Esophagus squamous epithelium (tissue), 5 donors: ENCODE data around the gene NLRP12. TPM values are rescaled to one million over a fixed set of nuclear protein-coding genes. Genes with fewer than 3 reads are reported as not detected.
"Not testable (repeated sequence)": the region's sequence is repeated elsewhere in the genome, so short reads cannot be mapped to it uniquely, and the experiment has no call there.

ENCODE experiments used
- DNase-seq: peaks from one replicate; lab custom pipeline; 2025; lab: John Stamatoyannopoulos, UW
- H3K27ac ChIP-seq, 4 donors: fragments of 200-600 bp; sonication (generic); one replicate each; pipeline ENCODE4 v1.5.1; 2016 to 2019; ENCODE audit warnings: mild to moderate bottlenecking in 1 of 4
- H3K27me3 ChIP-seq, 4 donors: fragments of 200-600 bp; sonication (generic); 1 replicate in 3 of 4; 2 replicates in 1 of 4; pipeline versions ENCODE4 v1.5.1 to v1.6.0; 2017 to 2021; ENCODE audit warnings: antibody characterized with exemption in 1 of 4
- H3K36me3 ChIP-seq, 3 donors: fragments of 200-600 bp; sonication (generic); one replicate each; pipeline ENCODE4 v1.5.1; 2016 to 2019
- H3K4me1 ChIP-seq, 3 donors: fragments of 200-600 bp; sonication (generic); one replicate each; pipeline ENCODE4 v1.5.1; 2017 to 2019
- H3K4me3 ChIP-seq, 4 donors: fragments of 200-600 bp; sonication (generic); 1 replicate in 3 of 4; 2 replicates in 1 of 4; pipeline ENCODE4 v1.5.1; 2016 to 2019; ENCODE audit warnings: mild to moderate bottlenecking in 2 of 4, moderate library complexity in 1 of 4
- H3K9me3 ChIP-seq, 3 donors: fragments of 200-600 bp; sonication (generic); one replicate each; pipeline ENCODE4 v1.5.1; 2016 to 2019
- CTCF ChIP-seq, 6 experiments: fragments of 450-650 bp in 4 of 6; fragments of 200-600 bp in 2 of 6; sonication (generic) in 2 of 6; IDR thresholded peaks; one replicate each; pipeline ENCODE4 v1.5.1; 2016 to 2019; ENCODE audit warnings: antibody characterized with exemption in 6 of 6, mild to moderate bottlenecking in 4 of 6, moderate library complexity in 4 of 6
- POLR2A ChIP-seq, 4 donors: fragments of 450-650 bp; IDR thresholded peaks; one replicate each; pipeline ENCODE4 v1.6.1; 2017; ENCODE audit warnings: antibody characterized with exemption in 4 of 4, mild to moderate bottlenecking in 4 of 4, moderate library complexity in 3 of 4
- WGBS, 2 donors: methylation state at CpG; one replicate each; pipeline ENCODE4 v1.1.5; 2018; 5-methylcytosine and 5-hydroxymethylcytosine counted together
- intact Hi-C: fragments of 100-400 bp; cut with DNase I; formaldehyde crosslinking; loops from one replicate; pipeline ENCODE4 v1.15.0; 2022
- total RNA-seq, 4 donors: library from RNA; depleted of rRNA; stranded (reverse); fragments of >200 nt; gene quantifications; one replicate each; pipeline ENCODE4 v1.1.0, GENCODE V29; 2016
- donor health status: DM: yes; HTN: yes; CAD: no.

Gene NLRP12
- total RNA-seq, 4 donors from 2014 or later = 0.19 to 0.59 TPM; not detected in 2

GRCh38 chr19:53780506-53780905 lies 43.6 kb downstream of the NLRP12 start:
- H3K4me3 ChIP-seq = no peak overlapping the region
- H3K4me1 ChIP-seq = no peaks in the 10 kb centered on the region
- 47 to 63% methylated on average over 1 of the region's 1 CpG for WGBS, 2 donors
- intact Hi-C loops = no loop called here
- DNase-seq = no peak
- no peaks in the 10 kb centered on the region for H3K27me3 ChIP-seq
- TF ChIP-seq CTCF (IDR thresholded peaks at IDR 0.05) = no peak
- no peaks in the 10 kb centered on the region for H3K9me3 ChIP-seq
- H3K36me3 ChIP-seq = no peaks in the 10 kb centered on the region
- no peak overlapping the region for H3K27ac ChIP-seq

GRCh38 chr19:53775524-53775923 lies 48.6 kb downstream of the NLRP12 start:
- no peaks in the 10 kb centered on the region for H3K4me1 ChIP-seq
- WGBS, 2 donors = 82 to 83% methylated on average over 13 of the region's 18 CpGs
- H3K36me3 ChIP-seq = no peaks in the 10 kb centered on the region
- H3K27ac ChIP-seq = no peak overlapping the region
- H3K27me3 ChIP-seq = peaks cover 0 to 4% (median 0%) of the 10 kb centered on the region in 4 donors
- intact Hi-C loops = no loop called here
- TF ChIP-seq POLR2A (IDR thresholded peaks at IDR 0.05) (no peak), CTCF (IDR thresholded peaks at IDR 0.05) (no peak)
- DNase-seq = no peak
- no peaks in the 10 kb centered on the region for H3K9me3 ChIP-seq
- no peak overlapping the region for H3K4me3 ChIP-seq

GRCh38 chr19:53774491-53774890 lies 49.6 kb downstream of the NLRP12 start:
- H3K4me1 ChIP-seq, H3K36me3 ChIP-seq, DNase-seq, H3K27ac ChIP-seq, H3K4me3 ChIP-seq, intact Hi-C loops, H3K9me3 ChIP-seq: not testable (repeated sequence)
- 40 to 43% methylated on average over 6 to 7 of the region's 7 CpGs for WGBS, 2 donors
- peaks cover 0 to 14% (median 0%) of the 10 kb centered on the region in 4 donors for H3K27me3 ChIP-seq

GRCh38 chr19:53773999-53774398 lies 50.1 kb downstream of the NLRP12 start:
- Histone ChIP-seq H3K27ac (no peak overlapping the region), H3K4me3 (no peak overlapping the region), H3K36me3 (no peaks in the 10 kb centered on the region), H3K9me3 (no peaks in the 10 kb centered on the region), H3K27me3 (peaks cover 0 to 14% (median 0%) of the 10 kb centered on the region in 4 donors), H3K4me1 (no peaks in the 10 kb centered on the region)
- intact Hi-C loops = no loop called here
- 29% methylated on average over 4 of the region's 4 CpGs; no CpG with 5 or more reads in 1 of the 2 donors for WGBS, 2 donors
- TF ChIP-seq CTCF (IDR thresholded peaks at IDR 0.05) (no peak), POLR2A (IDR thresholded peaks at IDR 0.05) (no peak)
- DNase-seq = no peak

- H3K27ac ChIP-seq = no peak overlapping the region
- no peak for TF ChIP-seq POLR2A (IDR thresholded peaks at IDR 0.05)
- TF ChIP-seq CTCF (IDR thresholded peaks at IDR 0.05) = peak; percentile 54 to 76 (median 62)
- H3K4me1 ChIP-seq = no peaks in the 10 kb centered on the region
- H3K27me3 ChIP-seq = peaks cover 0 to 14% (median 0%) of the 10 kb centered on the region in 4 donors
- intact Hi-C loops = no loop called here
- 11 to 24% methylated on average over 2 to 5 of the region's 5 CpGs for WGBS, 2 donors
- H3K36me3 ChIP-seq = no peaks in the 10 kb centered on the region
- DNase-seq = no peak
- no peaks in the 10 kb centered on the region for H3K9me3 ChIP-seq
- H3K4me3 ChIP-seq = no peak overlapping the region
Observed at GRCh38 chr19:53772943-53773342, 51.2 kb downstream of the NLRP12 start.

- intact Hi-C loops = no loop called here
- DNase-seq = no peak
- TF ChIP-seq CTCF (IDR thresholded peaks at IDR 0.05) = no peak
Observed at GRCh38 chr19:53771144-53771543, 53.0 kb downstream of the NLRP12 start.

GRCh38 chr19:53769696-53770309 lies 54.3 kb downstream of the NLRP12 start:
- H3K27ac ChIP-seq, H3K9me3 ChIP-seq, DNase-seq, intact Hi-C loops, H3K4me1 ChIP-seq, H3K36me3 ChIP-seq, H3K4me3 ChIP-seq: not testable (repeated sequence)
- peaks cover 0 to 14% (median 0%) of the 10 kb centered on the region in 4 donors for H3K27me3 ChIP-seq
- WGBS, 2 donors = 60 to 80% methylated on average over 1 to 7 of the region's 12 CpGs

More at GRCh38 chr19:53771144-53771543, 53.0 kb downstream of the NLRP12 start:
- H3K9me3 ChIP-seq = no peaks in the 10 kb centered on the region
- no peak overlapping the region for H3K4me3 ChIP-seq
- H3K36me3 ChIP-seq = no peaks in the 10 kb centered on the region
- H3K27ac ChIP-seq = no peak overlapping the region
- H3K4me1 ChIP-seq = no peaks in the 10 kb centered on the region
- WGBS, 2 donors = 28 to 38% methylated on average over 4 of the region's 4 CpGs
- H3K27me3 ChIP-seq = peaks cover 0 to 14% (median 0%) of the 10 kb centered on the region in 4 donors
